CD4-positive, alpha-beta T cell treated with Interleukin-4 for 1 hour (primary cell): ENCODE results near the gene DUSP8.

Experiments used
- DNase-seq, 2 donors: peaks; one replicate each; pipeline ENCODE4 v3.0.0-alpha.2; 2020 to 2022

Gene DUSP8

DNA sequence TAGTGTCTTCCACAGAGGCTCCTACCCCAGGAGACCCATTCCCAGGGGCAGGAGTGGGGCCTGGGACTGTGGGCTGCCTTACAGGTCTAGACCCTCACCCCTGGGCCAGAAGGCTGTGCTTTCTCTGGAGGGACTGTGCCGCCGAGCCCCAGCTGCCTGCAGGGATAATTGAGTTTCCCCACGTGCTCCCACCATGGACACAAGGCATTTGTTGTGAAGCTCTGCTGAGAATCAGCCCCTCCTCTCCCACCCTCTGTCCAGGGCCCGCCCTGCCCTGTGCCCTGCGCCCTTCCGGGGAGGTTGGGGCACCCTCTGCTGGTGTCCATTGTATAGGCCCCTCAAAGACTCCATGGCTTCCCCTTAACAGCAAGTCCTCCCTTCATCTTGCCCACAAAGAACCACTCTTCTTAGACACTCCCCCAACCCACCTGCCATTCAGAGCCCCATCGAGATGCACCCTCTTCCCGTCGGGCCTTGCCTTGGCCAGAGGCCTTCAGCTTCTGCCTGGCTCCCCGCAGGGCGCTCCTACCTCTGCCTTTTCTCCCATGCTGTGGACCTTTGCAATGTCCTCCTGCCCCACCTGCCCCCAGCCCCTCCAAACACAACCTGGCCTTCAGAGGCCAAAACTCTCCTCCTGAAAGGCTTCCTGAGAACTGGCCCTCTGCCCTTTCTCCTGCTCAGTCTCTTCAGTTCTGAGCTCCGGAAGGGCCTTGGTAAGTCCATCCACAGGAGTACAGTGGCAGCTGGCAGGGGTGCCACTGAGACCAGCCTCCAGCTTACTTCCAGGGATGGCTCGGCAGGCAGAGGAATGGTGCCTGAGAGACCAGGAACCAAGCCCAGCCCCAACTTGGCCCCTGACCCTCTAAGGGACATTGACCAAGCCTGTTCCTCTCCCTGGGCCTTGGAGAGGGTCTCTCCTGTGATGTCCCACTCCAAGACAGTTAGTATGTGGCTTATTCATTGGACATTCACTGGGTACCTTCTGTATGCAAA lies 22.4 kb downstream of the DUSP8 start:
- no peak for DNase-seq

DNA sequence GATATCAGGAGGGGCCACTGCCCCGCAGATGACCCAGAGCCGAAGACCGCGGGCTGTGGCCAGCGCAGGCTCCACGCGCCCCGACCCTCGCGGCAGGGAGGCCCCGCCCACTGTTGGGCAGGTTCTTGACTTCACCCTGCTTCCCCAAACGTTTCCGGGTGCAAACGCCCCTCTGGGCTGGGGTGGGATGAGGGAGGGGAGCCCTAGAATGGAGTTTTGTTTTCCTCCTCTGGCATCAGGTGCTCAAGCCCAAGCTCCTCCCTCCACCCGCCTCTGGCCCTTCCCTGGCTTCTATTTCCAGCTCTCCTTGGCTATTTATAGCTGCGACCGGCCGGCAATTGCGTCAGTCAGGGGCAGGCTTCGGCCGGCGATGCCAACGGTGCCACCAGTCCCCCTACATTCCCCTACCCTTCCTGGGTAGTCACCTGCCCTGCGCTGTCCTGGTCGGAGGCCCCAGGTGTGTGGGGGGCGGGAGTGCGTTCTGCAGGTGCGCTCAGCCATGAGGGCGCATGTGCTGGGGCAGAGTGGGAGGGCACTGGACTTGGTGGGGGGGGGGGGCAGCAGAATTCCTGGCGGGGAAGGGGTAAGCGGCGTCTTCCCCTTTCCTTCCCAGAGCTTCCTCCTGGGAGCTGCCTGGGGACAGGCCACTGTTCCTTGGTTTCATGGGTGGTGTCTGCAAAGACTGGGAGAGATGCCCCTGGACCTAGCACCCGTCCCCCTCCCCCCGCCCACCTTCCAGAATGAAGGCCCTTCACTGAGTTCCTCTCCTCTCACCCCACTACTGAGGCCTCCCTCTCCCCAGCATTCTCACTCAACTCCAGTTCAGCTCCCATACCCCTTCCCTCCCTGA lies 23.6 kb downstream of the DUSP8 start:
- DNase-seq: peak in 1 of 2 donors; percentile 4

- peak in 1 of 2 donors; percentile 11 for DNase-seq
Observed at GRCh38 chr11:1547467-1548098, 24.5 kb downstream of the DUSP8 start.

DNA sequence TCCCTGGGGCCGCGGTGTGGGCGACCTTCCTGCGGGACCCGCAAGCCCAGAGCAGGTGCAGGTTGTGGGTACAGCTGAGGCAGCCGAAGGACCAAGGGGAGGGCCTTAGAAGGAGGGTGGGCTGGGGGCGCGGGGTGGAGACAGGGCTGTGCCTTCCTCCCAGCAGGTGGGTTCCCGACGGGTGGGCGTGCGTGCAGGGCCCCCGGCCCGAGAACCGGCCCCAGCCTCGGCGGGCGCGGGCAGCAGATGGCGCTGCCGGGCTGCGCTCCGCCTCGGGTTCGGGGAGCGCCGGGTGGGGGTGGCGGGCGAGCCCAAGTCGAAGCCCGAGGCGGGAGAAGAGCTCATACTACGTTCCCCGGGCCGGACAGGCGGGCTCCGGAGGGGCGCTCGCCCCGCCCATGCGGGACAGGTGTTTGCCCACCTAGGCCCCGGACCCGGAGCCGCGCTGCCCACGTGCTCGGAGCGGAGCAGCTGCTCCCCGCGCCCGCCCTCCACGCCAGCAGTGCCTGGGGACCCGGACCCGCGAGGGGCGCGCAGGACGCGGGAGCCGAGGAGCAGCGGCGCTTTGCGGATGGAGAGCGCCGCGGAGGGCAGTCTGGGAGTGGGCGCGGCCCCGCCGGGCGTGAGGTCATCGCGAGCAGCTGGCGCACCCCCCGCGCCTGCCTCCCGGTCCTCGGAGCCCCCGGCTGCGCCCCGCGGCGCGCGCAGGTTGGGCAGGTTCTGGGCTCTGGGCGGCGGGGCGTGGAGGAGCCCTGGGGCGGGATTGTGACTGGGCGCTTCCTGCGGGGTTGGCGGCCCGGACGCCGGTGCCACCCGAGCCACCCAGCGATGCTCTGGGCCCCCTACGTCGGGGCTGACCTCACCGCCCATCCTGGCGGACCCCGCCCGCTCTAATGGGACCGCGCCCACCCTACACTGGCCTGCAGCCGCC lies 25.3 kb downstream of the DUSP8 start:
- DNase-seq: peak; percentile 14 to 47

DNA sequence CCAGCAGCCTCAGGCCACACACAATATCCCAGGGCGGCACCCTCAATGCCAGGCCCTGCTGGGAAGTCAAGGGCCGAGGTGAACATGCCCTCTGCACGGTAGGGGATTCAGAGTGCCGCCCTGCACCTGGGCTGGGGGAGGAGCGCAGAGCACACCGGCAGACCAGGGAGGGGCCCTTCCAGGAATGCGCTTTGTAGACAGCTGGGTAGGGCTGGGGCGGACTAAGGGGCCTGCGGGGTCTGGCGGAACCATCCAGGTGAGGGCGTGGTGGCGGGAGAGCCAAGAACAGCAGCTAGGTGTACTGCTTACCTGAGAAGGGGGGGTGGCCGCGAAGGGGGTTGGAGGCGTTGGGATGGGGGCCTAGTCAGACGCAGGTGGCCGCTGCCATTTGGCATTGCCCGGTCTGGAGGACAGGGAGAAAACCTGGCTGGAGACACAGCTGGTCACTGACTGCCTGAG lies 26.0 kb downstream of the DUSP8 start:
- DNase-seq: no peak

DNA sequence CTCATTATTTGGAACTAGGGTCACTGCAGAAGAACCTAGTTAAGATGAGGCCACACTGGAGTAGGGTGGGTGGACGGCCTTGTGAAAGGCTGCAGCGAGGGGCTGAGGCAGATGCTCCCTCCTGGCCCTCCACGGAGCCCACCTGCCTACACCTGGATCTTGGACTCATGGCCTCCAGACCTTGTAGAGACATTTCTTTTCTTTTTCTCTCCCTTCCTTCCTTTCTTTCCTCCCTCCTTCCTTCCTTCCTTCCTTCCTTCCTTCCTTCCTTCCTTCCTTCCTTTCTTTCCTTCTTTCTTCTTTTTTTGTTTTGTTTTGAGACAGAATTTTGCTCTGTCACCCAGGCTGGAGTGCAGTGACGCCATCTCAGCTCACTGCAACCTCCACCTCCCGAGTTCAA lies 26.6 kb downstream of the DUSP8 start:
- no peak for DNase-seq

DNA sequence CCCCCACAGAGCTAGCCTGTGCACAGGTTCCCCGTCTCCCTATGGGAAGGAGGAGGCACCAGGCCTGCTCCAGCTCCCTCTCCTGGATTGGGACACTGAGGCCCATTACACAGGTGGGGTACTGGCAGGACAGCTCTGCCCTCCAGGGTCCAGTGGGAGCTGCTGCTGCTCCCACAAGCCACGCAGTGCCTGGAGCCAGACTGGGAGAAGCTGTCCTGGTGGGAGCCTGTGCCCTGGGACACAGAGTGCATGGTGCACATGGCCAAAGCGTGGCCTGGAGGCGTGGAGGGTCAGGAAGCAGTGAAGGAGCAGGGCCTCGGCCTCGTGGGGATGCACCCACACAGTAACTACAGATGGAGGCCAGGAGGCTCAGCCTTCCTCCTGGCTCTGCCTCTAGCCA lies 27.5 kb downstream of the DUSP8 start:
- DNase-seq: no peak

GRCh38 chr11:1543606-1544263 lies 28.3 kb downstream of the DUSP8 start:
- no peak for DNase-seq

DNA sequence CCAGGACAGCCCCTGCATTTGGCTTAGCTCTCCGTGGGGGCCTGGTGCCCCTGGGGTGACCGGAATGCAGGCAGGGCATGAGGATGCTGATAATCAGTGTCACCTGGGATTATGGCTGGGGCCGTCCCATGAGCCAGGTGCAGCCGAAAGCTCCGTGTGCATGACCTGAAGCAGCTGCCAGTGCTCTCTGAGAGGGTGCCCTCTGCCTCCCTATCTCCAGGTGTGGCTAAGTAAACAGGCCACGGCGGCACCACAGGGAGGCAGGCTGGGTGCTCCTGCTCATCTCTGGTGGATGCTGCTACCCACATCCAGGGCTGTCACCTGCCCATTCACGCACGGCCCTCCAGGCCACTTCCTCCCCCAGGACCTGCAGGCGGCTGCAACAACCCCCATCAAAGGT lies 29.8 kb downstream of the DUSP8 start:
- no peak for DNase-seq

GRCh38 chr11:1541474-1542204 lies 30.4 kb downstream of the DUSP8 start:
- DNase-seq: no peak

DNA sequence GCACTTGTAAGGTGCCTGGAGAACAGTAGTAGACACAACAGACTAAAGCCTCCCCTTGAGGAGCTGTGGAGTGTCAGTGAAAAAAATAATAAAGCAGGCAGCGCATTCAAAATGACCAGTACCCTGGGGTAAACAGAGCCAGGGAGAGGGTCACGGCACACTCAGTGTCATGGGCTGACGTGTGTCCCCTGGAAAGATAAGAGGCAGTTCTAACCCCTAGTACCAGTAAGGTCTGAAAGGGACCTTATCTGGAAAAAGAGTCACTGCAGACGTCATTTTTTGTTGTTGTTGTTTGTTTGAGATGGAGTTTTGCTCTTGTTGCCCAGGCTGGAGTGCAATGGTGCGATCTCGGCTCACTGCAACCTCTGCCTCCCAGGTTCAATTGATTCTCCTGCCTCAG lies 32.0 kb downstream of the DUSP8 start:
- DNase-seq: no peak

DNA sequence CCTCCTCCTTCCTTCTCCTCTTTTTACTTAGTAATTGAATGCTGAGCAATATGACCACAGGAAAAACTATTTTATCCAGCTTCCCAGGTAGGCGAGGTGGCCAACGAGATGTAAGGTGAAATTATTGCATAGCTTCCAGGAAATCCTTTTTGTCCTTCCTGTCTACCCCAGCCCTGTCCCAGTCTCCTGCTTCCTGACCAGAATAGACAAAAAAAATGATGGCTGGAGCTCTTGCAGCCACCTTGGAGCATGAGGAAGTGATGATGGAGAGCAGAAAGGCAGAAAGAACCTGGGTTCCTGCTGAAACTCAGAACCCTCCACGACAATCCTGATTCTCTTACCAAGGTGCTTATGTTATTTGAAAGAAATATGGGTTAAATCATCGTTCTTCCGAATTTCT lies 33.9 kb downstream of the DUSP8 start:
- DNase-seq: no peak

GRCh38 chr11:1536065-1536843 lies 35.8 kb downstream of the DUSP8 start:
- DNase-seq: no peak

DNA sequence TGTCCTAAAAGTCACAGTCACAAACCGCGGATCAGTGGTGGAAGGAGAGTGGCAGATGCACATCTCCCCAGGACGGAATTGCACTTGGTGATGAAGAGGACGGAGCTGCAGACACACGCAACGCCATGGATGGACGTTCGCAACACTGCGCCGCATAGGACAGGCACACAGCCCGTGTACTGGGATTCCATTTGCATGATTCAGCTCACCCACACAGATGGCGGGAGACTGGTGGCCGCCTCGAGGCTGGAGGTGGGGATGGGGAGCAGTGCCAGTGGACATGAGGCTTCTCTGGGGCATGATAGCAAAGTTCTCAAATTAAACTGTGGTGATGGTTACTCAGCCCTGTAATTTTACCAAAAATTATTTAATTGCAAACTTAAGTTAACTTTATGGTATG lies 37.4 kb downstream of the DUSP8 start:
- no peak for DNase-seq

- no peak for DNase-seq
Observed at GRCh38 chr11:1534171-1534570, 37.9 kb downstream of the DUSP8 start.

DNA sequence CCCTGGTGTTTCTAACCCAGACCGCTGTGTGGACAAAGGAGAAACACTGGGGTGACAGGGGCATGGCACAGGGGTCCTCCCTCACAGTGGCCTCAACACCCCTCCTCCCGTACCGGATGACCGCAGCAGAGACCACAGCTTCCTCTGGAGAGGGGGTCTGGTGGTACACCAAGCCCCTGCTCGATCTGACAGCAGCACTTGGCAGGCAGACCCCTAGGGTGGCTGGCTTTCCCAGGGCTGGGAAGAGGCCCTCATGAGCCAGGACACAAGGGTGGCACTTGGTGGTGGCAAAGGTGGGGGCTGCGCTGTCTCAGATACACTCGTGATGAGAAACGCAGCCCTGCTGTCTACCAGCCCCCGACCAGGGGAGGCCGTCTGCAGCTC lies 38.7 kb downstream of the DUSP8 start:
- DNase-seq: no peak

- no peak for DNase-seq
Observed at GRCh38 chr11:1532606-1533341, 39.3 kb downstream of the DUSP8 start.

DNA sequence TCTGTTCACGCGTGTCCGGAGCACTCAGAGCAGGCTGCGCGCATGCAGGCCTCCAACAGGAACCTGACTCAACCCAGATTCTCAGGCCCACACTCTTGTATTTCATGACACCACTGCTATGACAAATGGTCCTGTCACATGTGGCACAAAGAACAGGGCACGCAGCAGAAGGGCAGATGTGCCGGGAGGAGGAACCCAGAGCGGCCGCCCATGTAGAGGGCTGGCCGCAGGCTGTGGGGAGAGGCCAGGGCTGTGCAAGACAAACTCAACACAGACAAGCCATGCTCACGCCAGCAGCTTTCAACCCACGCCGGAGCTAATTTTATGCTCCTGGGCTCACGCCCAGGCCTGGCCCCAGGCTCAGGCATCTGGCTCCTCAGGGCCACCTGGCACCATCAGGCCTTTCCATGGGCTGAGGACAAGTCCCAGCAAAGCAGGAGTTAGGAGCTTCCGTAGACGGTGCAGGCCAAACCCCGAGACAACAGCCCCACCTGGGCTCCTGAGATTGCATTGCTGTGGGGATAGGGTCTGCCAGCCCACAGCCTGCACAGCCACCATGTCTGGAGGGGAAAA lies 40.0 kb downstream of the DUSP8 start:
- DNase-seq: no peak
